Adrenal gland (tissue), 5 donors: Measurements from ENCODE around the gene TEKTIP1.

Source experiments
- CTCF ChIP-seq, 6 experiments: fragments of 450-650 bp in 4 of 6; fragments of 200-600 bp in 2 of 6; sonication (generic) in 1 of 6; IDR thresholded peaks; 1 replicate in 5 of 6; 2 replicates in 1 of 6; pipeline versions ENCODE4 v1.5.1 to v1.8.0; 2016 to 2021; ENCODE audit warnings: antibody characterized with exemption in 6 of 6, mild to moderate bottlenecking in 2 of 6, moderate library complexity in 1 of 6
- POLR2A ChIP-seq, 2 donors: fragments of 450-650 bp; IDR thresholded peaks; one replicate each; pipeline ENCODE4 v1.6.1; 2017; ENCODE audit warnings: antibody characterized with exemption in 2 of 2, mild to moderate bottlenecking in 2 of 2, moderate library complexity in 1 of 2
- donor health status: DM: no; HTN: no; CAD: no.

DNA sequence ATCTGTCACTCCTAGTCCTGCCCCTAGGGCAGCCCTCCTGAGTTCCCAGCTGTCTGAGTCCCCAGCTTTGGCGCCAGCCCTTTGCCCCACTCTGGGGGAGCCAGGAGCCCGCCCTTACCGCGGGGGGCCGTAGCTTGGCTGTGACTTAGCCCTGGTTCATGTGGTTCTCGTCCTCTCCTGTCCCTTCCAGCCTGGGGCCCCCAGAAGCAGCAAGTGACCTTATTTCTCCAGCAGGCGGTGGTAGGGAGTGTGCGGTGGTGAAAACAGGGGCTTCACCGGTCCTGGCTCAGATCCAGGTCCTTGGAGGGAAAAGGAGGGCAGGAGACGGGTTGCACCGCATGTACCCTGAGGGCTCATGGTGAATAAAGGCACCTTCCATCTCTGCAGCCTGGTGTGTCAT, 54.2 kb downstream of the TEKTIP1 start:
- TF ChIP-seq POLR2A (IDR thresholded peaks at IDR 0.05) (no peak), CTCF (IDR thresholded peaks at IDR 0.05) (no peak)
